Right forelimb (tissue), 1 donor: ENCODE data around the gene SLC43A1.

Source experiments
- DNase-seq: peaks from one replicate; pipeline ENCODE4 v3.0.0-alpha.2; 2018

SLC43A1 gene

GRCh38 chr11:57527056-57527631 is 11.6 kb upstream of the SLC43A1 start:
- peak; percentile 79 for DNase-seq

- DNase-seq, result no peak
These were observed 7.9 kb upstream of the SLC43A1 start for GRCh38 chr11:57523419-57523818.

DNA sequence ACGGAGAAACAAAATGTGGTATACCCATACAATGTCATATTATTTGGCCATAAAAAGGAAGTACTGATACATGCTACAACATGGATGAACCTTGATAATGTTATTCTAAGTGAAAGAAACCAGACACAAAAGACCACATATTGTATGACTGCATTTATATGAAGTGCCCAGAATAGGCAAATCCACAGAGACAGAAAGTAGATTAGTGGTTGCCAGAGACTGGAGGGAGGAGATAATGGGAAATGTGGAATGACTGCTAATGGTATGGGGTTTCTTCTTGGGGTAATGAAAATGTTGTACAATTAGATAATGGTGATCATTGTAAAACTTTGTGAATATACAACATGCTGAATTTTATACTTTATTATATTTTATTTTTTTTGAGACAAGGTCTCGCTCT is 5.6 kb upstream of the SLC43A1 start:
- DNase-seq, result no peak

GRCh38 chr11:57516061-57516443 is 550 bp upstream of the SLC43A1 start:
- no peak for DNase-seq

DNA sequence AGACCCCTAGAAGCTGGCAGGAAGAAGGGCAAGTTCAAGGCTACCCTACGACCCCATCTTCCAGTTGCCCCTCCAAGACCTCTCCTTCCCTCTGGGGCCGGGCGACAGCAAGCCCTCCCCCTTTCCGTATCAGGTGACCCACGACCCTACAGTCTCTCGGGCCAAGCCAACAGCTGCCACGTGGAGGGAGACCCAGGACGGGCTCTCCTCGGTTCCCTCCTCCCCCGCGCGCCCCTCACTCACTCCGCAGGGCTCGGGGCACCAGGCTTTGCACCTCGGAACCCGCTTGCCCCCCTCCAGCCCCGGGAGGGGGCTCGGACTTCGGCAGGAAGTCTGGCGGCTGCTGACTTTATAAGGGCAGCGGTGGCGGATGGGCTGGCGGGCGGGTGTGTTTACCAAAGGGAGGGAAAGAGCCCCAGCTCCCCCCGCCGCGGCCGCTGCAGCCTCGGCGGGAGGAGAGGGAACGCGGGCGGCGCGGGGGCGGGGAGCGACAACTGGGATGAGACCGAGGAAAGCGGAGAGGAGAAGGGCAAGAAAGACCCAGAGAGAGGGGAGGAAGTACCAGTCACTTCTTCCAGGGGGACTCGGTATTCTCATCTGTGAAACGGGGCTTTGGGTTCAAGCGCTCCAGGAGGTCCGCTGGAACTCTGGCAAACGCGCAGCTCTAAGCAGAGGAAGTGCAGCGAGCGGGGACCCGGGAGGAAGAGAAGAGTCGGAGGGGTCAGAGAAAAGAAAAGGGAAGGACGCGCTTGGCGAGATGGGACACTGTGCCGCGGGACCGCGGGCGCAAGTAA is 767 bp downstream of the SLC43A1 start:
- peak; percentile 70 for DNase-seq

DNA sequence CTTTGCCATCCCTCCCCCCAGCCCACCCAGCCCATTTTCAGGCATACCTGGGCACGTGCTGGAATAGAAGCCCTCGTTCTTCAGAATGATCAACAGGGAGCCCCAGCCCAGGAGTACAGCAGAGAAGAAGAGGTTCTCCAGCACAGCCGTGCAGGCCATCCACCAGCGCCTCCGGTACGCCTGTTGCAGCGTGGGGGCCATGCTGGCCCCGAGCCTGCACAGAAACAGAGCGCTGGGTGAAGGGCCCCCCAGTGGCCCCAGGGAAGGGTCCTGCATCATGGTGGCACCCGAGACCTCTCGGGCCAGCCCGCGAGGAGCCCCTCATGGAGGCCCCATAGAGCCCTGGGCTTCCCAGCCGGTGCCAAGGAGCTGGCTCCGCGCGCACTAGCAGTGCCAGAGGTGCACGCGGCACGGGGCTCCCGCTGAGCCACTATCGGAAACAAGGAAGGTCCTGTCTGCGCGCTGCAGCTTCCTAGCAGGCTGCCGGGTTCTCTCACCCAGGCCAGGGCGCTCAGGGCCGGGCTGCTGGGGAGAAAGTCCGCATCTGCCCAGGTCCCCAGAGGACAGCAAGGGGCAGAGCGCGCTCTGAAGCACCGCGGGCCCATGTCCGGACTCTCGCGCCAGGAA is 1.5 kb downstream of the SLC43A1 start:
- DNase-seq, result peak; percentile 68

- no peak for DNase-seq
These were observed 2.1 kb downstream of the SLC43A1 start for GRCh38 chr11:57513452-57513795.

DNA sequence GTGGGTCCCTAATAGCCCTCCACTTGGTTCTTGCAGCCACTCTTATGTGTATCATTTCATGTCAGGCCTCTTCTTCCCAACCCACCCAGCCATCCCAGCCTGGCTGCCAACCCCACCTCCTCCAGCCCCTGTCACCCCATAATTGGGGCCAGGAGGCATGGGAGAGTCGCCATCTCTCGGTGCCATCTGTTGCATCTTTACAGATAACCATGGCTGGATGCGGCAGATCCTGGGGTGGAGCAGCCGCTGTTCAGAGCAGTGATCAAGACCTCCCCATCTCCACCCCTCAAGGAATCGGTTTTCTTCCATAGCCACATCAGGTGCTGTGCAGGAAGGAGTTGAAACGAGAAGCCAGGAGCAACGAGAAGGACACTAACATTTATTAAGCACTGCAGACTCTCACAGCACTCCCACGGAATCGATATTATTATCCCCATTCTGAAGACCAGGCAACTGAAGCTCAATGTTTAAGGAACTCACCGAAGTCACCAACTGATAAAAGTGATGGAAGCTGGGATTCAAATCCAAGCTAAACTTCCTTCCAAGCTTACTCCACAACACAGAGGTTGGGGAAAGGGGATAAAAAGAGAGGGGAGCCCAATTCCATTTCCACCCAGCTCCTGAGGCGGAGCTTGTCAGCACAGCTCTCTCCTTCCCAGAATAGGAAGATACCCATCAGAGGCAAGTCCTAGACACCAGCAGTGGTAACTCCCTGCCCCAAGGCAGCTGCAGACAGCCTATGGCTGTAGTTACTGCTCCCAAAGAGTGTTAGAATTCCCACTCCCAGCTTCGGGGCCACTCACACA is 2.7 kb downstream of the SLC43A1 start:
- no peak for DNase-seq

GRCh38 chr11:57511741-57512430 is 3.6 kb downstream of the SLC43A1 start:
- DNase-seq, result no peak

GRCh38 chr11:57508341-57509170 is 6.9 kb downstream of the SLC43A1 start:
- DNase-seq, result no peak

DNA sequence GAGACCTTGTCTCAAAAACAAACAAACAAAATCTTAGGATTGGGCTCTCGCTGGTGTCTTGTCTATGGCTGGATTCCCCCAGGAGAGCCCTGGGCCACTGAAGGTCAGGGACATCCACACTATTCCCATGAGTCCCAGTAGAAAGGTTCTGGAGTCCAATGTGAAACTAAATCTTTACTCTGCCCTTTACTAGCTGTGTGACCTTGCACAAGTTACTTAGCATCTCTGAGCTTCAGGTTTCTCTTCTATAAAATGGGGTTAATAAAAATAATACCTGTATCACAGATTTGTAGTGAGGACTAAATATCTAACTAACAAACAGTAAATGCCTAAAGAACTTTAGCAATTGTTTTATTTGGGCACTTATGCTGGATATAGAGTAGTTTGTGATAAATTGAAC is 9.0 kb downstream of the SLC43A1 start:
- DNase-seq, result no peak

- DNase-seq, result no peak
These were observed 11.0 kb downstream of the SLC43A1 start for GRCh38 chr11:57504511-57504910.

DNA sequence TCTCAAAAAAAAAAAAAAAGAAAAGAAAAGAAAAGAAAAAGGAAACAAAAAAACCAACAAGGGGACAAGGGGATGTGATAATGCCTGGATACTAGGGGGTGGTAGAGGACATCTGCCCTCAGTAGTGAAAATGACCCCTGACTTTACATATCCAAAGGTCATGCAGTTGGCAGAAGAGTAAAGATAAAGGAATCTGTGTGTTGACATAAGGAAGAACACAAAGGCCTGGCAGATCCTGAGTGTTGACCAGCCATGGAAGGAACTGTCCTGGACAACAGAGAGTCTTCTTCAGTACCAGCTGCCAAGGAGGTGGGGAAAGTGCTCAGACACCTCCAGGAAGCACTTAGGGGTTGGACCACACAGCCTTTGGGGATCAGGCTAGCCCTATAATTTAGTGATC is 12.6 kb downstream of the SLC43A1 start:
- no peak for DNase-seq

- no peak for DNase-seq
These were observed 13.1 kb downstream of the SLC43A1 start for GRCh38 chr11:57502376-57502775.

- DNase-seq, result no peak
These were observed 13.5 kb downstream of the SLC43A1 start for GRCh38 chr11:57501953-57502352.

DNA sequence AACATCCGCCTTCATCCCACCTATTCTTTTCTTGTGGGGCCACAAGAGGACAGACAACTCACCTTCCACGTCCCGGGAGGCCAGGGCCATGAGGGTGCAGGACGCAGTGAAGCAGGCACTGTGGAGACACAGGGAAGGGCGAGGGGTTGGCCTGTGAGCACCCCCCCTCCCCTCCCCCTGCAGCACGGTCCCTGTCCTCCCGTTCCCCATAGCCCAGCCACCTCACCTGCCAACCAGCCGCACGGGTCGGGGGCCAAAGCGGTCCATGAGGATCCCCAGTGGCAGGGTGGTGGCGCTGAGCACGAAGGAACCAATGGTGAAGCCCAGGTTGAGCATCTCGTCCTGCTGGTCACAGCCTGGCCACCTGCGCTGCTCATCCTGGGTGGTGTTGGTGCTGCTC is 14.6 kb downstream of the SLC43A1 start:
- no peak for DNase-seq

GRCh38 chr11:57500515-57500914 is 15.0 kb downstream of the SLC43A1 start:
- DNase-seq, result no peak

GRCh38 chr11:57499983-57500461 is 15.5 kb downstream of the SLC43A1 start:
- DNase-seq, result no peak

GRCh38 chr11:57499413-57499982 is 16.0 kb downstream of the SLC43A1 start:
- peak; percentile 92 for DNase-seq

GRCh38 chr11:57498540-57498939 is 17.0 kb downstream of the SLC43A1 start:
- no peak for DNase-seq
